Activated gamma-delta T cell treated with Interleukin-2 at 50 U/mL for 16 hours (primary cell): ENCODE measurements around the gene MMP24.
"Not testable (repeated sequence)": the region's sequence is repeated elsewhere in the genome, so short reads cannot be mapped to it uniquely, and the experiment has no call there.

Source experiments
- DNase-seq: peaks from one replicate; pipeline ENCODE4 v3.0.0-alpha.2; 2020

Gene MMP24

DNA sequence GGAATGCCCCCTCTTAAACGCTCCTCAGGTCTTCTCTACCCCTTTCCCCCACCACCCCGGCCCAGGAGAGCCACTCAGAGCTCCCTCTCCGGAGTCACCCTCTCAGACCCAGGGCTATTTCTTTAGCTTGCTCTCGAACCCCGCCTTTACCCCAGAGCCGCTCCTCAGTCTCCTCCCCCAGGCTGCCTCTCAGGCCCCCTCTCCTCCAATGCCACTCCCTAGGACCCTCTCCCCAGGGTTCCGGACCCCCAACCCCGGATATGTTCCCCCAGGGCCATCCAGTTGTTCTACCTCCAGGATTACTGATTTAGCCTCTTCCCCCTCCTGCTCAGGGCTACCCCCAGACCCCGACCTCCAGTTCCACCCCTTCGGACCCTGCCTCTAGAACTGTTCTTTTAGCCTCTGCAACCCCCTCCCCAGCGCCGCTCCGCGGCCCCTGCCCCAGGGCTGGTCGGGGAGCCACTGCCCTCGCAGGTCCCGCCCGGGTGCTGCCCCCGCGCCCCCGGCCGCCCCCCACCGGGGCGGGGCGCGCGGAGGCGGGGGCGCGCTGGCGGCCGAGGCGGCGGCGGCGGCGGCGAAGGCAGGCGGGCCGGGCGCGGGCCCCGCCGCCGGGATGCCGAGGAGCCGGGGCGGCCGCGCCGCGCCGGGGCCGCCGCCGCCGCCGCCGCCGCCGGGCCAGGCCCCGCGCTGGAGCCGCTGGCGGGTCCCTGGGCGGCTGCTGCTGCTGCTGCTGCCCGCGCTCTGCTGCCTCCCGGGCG is at the start of gene MMP24:
MMP24 (plus strand) TSS at position 565 of the 758 bp plus-strand sequence; CDS start at position 614, 49 bp downstream.
- no peak for DNase-seq

DNA sequence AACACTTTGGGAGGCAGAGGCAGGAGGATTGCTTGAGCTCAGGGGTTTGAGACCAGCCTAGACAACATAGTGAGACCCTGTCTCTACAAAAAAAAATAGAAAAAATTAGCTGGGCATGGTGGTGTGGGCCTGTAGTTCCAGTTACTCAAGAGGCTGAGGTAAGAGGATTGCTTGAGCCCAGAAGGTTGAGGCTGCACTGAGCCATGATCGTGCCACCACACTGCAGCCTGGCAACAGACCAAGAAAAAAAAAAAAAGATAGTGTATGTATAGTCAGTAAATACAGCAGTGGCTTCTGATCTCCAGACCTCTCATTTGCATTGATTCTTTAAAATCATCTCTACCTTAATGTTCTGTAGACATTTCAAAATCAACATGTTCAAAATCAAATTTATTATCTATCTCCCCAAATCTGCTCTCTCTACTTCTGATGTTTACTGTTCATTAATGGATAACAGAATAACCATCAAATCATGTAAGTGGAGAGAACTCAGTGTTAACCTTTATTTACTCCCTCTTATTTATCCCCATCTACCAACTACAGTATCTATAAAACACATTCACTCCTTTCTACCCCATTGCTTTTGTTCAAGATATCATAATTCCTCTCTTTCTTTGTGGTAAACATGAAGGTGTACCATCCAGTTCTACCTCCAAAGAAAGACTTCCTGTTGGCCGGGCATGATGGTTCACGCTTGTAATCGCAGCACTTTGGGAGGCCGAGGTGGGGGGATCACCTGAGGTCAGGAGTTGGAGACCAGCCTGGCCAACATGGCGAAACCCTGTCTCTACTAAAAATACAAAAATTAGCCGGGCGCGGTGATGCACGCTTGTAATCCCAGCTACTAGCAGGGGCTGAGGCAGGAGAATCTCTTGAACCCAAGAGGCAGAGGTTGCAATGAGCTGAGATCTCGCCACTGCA is 46.9 kb upstream of the MMP24 start:
- DNase-seq, result no peak

DNA sequence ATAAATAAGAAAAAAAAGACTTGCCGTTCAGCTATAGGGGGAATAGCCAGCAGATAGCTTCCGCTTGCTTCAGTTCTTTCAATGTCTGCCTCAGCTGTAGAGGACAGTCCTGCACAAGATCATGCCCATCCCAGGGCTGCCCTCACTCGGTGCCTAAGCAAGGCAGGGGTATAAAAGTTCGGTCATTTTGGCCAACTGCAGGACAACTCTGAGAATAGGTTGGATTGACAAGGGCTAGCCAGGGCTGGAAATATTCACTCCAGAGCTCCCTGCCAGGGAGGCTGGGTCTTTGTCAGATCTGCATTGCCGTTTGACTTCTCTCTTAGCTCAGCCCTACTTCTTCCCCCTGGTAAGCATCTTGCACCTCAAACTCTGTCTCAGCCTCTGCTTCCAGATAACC is 46.2 kb upstream of the MMP24 start:
- DNase-seq, result no peak

DNA sequence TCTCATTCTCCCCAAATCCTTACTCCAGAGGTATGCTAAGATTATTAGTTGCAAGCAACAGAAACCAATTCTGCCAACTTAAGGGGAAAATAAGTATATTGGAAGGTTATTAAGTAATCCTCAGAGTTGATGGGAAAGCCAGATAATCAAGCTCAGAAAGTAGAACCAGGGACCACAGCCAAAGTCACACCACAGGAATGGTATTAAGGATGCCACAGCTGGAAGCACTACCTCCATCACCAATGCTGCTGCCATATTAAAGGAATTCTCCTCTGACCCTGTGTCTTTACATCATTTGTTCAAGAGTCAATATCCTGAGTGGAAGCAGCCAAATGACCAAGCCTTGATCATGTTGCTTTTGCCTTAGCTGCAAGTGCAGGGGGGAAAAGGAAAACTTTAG is 44.8 kb upstream of the MMP24 start:
- no peak for DNase-seq

DNA sequence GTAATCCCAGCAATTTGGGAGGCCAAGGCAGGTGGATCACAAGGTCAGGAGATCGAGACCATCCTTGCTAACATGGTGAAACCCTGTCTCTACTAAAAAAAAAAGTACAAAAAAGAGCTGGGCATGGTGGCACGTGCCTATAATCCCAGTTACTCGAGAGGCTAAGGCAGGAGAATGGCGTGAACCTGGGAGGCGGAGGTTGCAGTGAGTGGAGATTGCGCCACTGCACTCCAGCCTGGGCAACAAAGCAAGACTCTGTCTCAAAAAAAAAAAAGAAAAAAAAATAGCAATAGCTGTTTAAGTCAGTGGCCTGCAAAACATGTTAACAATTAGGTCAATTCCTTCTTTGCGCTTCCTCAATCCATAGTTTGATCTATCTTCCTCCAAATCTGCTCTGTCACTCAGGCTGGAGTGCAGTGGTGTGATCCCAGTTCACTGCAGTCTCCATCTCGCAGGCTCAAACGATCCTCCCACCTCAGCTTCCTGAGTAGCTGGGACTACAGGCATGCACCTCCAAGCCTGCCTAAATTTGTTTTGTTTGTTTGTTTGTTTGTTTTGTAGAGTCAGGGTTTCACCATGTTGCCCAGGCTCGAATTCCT is 39.7 kb upstream of the MMP24 start:
- not testable (repeated sequence) for DNase-seq

DNA sequence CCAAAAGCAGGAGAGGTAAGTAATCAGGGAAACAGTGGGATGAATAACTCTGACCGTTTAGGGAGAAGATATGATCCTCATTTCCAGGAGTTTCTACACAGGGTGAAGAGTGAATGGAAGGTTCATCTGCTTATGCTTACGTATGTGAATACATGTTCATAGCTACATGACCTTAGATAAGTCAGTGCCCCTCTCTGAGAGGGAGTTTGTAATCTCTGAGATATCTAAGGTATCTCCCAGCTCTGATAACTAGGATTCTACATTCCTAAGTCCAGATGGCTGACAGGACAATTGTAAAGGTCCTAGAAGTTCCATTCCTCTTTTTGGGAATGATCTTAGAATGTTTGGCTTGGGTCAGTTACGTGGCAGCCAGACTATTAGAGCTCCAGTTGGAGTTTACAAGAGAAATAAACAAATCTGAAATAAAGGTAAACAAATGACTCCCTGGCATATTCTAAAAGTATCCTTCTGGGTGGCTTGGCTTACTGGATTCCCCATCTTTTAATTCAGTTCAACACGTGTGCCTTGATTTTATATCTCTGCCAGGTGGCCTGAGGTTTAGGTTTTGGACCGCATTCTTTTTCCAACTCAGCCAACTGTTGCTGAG is 38.8 kb upstream of the MMP24 start:
- DNase-seq, result no peak

DNA sequence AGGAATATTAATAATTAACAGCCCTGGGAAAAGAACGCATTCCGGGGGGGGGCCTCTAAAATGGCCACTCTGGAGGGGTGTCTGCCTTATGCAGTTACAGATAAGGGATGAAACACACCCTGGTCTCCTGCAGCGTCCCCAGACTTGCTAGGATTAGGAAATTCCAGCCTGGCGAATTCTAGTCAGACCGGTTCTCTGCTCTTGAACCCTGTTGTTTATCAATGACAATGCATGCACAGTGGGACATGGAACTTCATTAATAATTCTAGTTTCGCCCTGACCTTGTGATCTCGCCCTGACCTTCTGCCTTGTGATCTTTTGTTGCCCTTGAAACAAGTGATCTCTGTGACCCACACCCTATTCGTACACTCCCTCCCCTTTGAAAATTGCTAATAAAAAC is 37.3 kb upstream of the MMP24 start:
- DNase-seq, result not testable (repeated sequence)

DNA sequence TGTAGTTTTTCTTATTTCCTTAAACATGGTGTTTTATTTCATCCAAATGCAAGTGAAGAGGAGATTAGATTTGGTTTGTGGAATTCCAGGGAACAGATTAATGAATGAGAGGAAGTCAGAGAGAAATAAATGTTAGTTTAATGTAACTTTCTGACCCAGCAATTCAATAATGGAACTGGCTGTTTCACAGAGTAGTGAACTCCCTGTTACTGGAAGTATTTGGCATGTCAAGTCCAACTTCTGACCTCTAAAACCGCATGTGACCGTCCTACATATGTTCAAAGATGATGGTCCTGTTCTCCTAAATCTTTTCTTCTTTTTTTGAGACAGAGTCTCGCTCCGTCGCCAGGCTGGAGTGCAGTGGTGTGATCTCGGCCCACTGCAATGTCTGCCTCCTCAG is 35.9 kb upstream of the MMP24 start:
- no peak for DNase-seq

DNA sequence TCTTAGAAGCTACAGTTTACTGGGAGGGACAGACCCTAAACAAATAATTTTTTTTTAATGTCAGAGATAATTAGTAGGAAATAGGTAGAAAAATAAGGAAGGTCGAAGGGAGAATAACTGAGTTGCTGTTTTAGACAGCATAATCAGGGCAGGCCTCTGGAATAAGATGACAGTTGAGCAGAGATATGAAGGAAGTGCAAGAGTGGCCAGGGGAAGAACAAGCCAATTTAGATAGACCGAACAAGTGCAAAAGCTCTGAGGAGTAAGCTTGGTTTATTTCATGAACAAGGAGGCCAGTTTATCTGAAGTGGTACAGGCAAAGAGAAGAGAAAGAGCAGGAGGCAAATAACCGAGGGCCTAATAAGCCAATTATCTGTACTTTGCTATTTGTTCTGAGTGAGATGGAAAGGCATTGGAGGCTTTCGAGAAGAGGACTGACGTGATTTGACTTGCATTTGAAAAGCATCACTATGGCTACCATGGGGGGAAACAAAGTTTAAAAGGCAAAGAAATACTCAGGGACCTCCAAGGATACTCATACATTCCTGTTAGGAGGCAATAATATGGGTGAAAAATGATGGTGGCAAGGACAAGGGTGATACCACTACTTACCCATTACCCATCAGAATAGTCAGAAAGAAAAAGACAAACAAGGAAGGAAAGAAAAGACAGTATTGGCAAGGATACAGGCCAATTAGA is 34.9 kb upstream of the MMP24 start:
- no peak for DNase-seq

DNA sequence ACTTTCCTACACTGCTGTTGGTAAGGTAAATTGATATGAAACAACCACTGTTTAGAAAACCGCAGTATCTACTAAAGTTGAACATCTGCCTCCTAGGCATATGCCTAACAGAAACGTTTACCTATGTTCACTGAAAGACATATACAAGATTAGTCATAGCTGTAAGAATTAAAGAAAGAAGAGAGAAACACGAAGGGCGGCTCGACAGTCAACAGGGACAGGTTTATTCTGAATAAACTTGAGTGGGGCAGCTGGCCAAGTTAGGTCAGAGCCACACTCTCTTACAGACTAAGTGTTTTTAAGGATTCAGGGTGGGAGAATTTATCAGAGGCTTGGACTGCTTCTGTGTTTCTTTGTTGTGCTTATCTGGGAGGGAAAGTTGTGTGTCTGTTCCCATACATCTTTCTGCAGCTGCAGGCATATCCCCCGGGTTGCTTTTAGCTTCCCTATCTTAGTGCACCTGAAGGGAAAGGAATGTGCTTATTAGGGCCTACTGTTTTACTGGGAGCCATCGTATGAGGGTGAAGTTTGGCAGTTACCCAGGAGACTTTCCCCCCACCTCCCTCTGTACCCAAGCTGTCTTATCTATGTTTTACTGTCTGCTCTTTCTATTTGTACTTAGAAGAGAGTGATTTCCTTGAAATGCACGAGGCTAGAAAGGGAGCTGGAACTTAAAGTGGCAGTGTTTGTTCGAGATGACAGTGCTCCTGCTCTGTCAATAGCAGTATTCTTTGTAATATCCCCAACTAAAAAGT is 34.2 kb upstream of the MMP24 start:
- DNase-seq, result no peak

DNA sequence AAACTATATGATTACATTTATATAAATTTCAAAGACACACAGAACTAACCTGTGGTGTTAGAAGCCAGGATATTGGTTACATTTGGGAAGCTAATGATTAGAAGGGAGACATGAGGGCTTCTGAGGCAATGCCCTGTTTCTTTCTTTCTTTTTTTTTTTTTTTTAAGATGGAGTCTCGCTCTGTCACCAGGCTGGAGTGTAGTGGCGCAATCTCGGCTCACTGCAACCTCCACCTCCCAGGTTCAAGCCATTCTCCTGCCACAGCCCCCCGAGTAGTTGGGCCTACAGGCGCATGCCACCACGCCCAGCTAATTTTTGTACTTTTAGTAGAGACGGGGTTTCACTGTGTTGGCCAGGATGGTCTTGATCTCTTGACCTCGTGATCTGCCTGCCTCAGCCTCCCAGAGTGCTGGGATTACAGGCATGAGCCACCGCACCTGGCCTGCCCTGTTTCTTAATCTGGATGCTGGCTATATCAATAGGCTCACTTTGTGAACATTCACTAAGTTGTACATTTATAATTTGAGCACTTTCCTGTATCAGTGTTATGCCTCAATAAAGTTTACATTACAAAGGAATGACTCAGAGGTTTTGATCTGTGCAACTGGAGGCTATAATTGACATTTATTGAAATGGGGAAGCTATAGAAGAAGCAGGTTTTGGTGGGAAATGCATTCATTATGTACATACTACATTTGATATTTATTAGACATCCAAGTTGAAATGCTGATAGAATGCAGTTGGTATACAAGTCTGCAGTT is 33.3 kb upstream of the MMP24 start:
- not testable (repeated sequence) for DNase-seq

DNA sequence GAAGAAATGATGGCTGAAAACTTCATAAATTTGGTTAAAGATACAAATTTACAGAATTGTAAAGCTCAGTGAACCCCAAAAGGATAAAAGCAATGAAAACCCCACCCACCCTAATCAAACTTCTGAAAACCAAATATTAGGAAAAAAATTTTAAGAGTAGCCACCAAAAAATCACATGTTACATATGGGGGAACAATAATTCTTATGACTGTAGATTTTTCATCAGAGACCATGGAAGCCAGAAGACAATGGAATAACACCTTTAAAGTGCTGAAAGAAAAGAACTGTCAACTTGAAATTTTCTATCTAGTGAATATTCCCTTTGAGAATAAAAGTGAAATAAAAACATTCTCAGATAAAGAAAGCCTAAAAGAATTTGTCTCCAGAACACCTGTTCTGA is 30.2 kb upstream of the MMP24 start:
- DNase-seq, result no peak

DNA sequence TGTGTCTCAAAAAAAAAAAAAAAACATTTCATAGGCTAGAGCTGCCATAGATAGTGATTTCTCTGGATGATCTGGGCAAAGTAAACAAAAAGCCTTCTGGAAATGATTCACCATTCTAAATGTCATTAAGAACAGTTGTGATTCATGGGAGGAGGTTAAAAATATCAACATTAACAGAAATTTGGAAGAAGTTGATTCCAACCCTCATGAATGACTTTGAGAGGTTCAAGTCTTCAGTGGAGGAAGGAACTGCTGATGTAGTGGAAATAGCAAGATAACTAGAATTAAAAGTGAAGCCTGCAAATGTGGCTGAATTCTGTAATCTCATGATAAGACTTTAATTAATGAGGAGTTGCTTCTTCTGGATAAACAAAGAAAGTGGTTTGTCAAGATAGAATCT is 26.8 kb upstream of the MMP24 start:
- no peak for DNase-seq

DNA sequence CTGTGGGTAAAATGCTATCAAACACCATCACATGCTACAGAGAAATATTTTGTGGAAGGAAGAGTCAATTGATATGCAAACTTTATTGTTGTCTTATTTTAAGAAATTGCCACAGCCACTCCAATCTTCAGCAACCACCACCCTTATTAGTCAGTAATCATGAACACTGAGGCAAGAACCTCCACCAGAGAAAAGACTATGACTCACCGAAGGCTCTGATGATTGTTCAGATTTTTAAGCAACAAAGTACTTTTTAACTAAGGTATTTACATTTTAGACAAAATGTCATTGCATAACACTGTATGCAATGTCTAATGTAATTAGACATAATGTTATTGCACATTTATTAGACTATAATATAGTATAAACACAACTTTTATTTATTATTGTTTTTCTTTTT is 26.2 kb upstream of the MMP24 start:
- no peak for DNase-seq

DNA sequence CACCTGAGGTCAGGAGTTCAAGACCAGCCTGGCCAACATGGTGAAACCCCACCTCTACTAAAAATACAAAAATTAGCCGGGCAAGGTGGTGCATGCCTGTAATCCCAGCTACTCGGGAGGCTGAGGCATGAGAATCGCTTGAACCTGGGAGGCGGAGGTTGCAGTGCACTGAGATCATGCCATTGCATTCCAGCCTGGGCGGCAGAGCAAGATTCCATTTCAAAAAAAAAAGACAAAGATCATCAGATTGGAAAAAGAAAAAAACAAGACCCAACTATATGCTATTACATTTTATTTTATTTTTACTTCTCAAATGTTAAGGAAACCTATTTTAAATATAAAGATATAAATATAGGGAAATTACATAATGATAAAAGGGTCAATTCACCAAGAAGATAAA is 25.0 kb upstream of the MMP24 start:
- DNase-seq, result not testable (repeated sequence)

DNA sequence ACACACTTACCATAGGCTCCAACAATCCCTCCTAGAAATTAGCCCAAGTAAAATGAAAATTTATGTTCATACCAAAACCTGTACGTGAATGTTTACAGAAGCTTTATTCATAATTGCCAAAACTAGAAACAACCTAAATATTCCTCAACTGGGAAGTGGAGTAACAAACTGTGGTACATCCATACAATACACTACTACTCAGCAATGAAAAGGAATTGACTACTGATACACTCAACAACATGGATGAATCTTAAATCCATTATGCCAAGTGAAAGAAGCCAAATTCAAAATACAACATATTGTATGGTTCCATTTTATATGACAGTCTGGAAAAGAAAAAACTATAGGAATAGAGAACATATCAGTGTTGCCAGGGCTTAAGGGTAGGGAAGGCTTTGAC is 19.7 kb upstream of the MMP24 start:
- DNase-seq, result no peak

DNA sequence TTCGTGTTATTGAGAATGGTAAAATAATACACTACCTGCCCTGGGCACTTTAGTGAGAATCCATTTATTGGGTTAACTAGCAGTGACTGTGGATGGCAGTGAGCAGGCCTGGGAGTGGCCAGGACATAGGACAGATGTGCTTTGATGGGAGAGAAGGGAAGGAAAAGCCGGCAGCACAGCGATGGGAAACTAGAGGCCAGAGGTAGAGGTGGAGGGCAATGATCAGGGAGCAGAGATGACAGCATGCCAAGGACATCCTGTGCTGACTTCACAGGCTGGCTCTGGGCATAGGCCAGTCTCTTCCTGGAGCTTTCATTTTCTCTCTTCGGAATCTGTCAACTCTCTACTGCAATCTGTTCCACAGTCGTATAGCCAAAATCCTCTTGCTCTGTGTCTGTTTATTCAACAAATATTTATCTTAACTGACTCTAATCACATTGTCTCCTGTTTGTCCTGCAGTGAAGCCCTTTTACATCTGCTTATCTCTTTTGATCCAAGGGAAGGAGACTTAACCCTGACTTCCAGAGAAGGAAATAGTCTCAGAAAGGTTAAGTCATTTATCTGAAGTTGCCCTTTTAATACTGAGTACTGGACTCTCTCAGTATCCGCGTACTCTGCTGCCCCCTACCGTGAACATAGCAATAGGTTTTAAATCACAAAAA is 18.4 kb upstream of the MMP24 start:
- DNase-seq, result peak; percentile 84

DNA sequence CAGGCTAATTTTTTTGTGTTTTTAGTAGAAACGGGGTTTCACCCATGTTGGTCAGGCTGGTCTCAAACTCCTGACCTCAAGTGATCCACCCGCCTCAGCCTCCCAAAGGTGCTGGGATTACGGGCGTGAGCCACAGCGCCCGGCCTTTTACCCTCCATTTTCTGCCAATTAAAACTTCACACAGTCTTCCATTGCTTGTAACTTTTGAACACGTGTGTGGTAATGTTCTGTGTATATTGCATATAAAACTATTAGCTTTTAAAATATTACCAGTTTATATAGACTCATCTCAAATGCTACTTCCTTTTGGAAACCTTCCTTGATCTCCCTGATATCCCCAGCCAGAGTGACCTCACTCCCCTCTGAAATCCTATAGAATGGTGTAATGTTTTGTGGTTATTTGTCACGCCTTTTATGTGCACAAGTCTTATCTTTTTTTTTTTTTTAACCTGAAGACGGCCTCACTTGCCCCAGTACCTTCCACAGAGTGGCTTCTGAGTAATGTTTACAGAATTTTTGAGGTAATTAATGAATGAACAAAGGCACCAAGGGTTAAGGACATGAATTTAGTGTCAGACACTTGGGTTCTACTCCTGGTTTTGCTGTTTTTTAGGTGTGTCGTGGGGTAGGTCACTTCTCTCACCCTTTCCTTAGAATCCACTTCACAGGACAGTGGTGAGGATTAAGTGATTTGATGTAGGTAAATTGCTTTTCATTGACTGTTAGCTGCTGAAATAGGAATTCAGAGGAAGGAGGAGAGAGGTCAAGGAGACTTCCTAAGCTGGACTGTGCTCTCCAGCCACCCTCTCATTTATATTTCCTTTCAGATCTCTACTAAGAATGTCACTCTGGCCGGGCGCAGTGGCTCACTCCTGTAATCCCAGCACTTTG is 11.2 kb upstream of the MMP24 start:
- DNase-seq, result no peak

DNA sequence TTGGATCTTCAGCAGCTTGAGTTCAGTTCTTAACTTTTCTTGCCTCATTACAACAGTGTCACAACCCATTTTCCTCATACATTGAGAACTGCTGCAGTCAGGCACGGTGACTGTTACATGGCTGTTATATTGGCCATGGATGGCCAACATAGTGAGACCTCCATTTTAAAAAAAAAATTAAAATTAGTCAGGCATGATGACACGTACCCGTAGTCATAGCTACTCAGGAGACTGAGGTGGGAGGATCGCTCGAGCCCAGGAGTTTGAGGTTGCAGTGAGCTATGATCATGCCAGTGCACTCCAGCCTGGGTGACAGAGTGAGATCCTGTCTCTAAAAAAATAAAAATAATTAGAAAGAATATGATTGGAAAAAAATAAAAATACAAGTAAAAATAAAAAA is 9.9 kb upstream of the MMP24 start:
- DNase-seq, result no peak
